ENCODE data around the gene AKT1.

Gene AKT1

GRCh38 chr14:104784846-104785707, 10.5 kb downstream of the AKT1 start:
- no peak for DNase-seq

GRCh38 chr14:104784218-104784568, 11.4 kb downstream of the AKT1 start:
- DNase-seq: no peak

GRCh38 chr14:104783484-104784217, 11.9 kb downstream of the AKT1 start:
- no peak for DNase-seq

GRCh38 chr14:104782808-104783139, 12.8 kb downstream of the AKT1 start:
- no peak for DNase-seq

GRCh38 chr14:104782086-104782807, 13.3 kb downstream of the AKT1 start:
- no peak for DNase-seq

- DNase-seq: no peak
These were observed 14.1 kb downstream of the AKT1 start for GRCh38 chr14:104781271-104782077.

GRCh38 chr14:104780513-104781030, 15.0 kb downstream of the AKT1 start:
- no peak for DNase-seq

- DNase-seq: no peak
These were observed 15.6 kb downstream of the AKT1 start for GRCh38 chr14:104779776-104780512.

- no peak for DNase-seq
These were observed 16.7 kb downstream of the AKT1 start for GRCh38 chr14:104778694-104779331.

GRCh38 chr14:104777808-104778249, 17.7 kb downstream of the AKT1 start:
- no peak for DNase-seq

- no peak for DNase-seq
These were observed 18.4 kb downstream of the AKT1 start for GRCh38 chr14:104776961-104777807.

GRCh38 chr14:104776481-104776880, 19.1 kb downstream of the AKT1 start:
- no peak for DNase-seq

GRCh38 chr14:104775073-104775489, 20.5 kb downstream of the AKT1 start:
- DNase-seq: no peak

GRCh38 chr14:104774453-104775072, 21.0 kb downstream of the AKT1 start:
- no peak for DNase-seq

GRCh38 chr14:104773505-104774452, 21.8 kb downstream of the AKT1 start:
- no peak for DNase-seq

GRCh38 chr14:104772707-104773504, 22.6 kb downstream of the AKT1 start:
- DNase-seq: no peak

GRCh38 chr14:104771918-104772706, 23.4 kb downstream of the AKT1 start:
- no peak for DNase-seq
